GF-D8 (cell line): ENCODE data around the gene DMKN.
A peak's percentile ranks its signal among the peaks of the same experiment; 100 is the strongest.
"Not testable (repeated sequence)": the region's sequence is repeated elsewhere in the genome, so short reads cannot be mapped to it uniquely, and the experiment has no call there.

Experiments used
- DNase-seq: peaks from one replicate; lab custom pipeline; 2025; lab: John Stamatoyannopoulos, UW

DMKN gene

DNA sequence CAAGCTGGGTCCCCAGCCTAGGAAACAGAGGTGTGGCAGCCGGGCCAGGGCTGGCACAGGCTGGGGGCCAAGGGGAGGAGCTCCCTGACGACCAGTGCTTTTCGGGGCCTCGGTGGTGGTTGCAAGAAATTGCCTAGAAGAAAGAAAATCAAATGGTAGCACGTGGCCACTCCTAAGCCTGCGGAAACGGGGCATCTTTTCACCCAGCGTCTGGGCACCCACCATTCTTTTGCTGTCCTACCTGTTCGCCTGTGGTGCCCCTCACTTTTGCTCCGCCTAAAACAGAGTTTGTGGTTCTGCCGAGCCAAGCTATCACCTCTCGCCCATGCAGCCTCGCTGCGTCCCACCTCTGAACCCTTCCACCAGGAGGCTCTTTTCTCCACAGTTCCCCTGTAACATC, 16.0 kb downstream of the DMKN start:
- no peak for DNase-seq

DNA sequence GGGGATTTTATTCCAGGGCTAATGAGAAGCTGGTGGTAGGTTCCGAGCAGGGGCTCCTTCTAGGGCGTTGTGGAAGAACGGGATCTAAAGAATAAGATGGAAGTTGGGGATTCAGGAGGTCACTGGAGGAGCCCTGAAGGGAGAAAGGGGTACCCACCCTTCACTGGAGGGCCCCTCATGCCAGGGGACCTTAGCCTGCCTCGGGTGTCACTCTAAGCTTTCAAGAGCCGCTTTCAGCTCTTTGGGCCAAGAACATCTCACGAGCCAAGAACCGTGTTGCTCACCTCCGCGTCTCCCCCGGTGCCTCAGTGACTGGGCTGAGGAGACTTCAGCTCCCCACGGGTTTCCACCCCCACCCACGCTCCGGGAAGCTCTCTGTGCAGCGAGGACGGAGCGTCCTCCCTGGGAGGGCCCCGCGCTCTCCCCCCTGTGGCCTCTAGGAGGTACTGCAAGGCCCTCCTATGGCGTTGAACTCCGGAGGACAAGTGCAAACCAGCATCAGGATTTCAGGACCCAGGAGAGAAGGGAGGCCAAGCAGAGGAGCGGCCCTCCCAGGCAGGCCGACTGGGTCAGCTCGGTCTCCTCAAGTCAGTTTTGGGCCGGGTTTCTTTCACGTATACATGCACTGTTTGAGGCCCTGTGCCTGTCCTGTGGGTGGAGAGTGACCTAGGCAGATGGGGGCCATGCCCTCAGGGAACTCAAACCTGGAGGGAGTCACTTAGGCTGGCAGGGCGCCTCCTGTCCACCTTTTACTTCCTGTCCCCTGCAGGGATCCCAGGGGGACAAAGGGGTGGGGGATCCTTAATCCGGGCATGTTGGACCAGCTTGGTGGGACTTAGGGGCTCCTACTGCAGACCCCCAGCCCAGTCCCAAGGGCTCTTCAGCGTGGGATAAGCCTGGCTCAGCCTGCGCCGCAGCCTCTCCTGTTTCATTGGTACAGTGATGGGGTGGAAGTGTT, 18.1 kb downstream of the DMKN start:
- no peak for DNase-seq

DNA sequence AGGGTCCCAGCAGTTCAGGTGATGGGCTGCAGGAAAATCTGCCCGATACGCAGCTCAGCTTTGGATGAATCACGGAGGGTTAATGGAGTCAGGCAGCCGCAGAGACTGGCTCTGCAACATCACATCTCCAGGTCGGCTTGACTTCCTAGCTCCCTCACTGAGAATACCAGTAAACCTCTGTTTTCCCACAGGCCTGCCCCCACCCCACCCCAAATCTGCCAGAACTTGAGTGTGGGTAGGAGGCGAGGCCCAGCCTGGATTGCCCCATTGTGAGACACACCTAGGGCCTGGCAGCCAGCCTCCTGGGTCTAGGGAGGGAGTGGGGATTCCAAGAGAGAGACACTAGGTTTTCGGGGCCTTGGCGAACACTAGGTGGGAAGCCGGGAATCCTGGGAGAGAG, 19.5 kb downstream of the DMKN start:
- no peak for DNase-seq

DNA sequence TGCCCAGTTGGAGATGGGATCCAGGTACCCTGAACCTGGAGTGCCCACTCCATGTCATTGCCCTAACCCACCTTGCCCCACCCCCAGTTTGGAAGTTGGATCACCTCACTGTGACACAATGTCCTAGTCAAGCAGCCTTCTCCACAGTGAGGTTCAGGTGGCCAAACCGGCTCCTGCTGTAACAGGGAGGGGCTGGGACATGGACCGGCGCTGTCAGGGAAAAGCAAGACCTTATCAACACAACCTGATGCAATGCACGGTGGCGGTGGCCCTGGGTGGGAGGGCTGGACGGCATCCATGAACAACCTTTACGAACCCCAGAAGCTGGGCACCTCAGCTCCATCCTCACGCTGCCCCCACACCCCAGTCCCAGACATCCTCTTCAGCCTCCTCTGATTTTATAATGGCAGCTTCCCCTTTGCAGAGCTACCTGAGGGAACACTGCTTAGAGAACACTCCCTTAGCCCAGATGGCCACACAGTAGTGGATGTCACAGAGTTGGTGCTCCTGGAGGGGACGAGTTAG, 21.6 kb downstream of the DMKN start:
- DNase-seq, result no peak

DNA sequence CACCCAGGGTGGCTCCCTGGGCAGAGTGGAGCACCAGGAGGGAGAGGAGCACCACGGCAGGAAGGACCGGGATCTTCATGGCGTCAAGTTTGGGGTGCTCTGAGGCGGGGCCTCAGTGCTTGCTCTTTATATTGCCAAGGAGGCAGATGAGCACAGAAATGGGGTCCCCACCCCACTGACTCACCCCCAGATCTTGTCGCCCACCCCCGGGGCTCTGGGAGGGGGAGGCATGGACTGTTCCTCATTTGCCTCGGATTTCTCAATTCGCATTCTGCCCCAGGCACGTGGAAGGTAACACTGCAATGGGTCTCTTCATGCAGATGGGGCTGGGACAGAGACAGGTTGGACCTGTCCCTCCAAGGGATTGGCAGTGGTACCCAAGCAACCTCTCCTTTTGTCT, 23.1 kb downstream of the DMKN start, which contains the start of gene KRTDAP:
Gene KRTDAP, minus strand, starts transcription at position 101 of the 400 bp plus-strand sequence. Its CDS starts 22 bp downstream, at position 79.
- no peak for DNase-seq

DNA sequence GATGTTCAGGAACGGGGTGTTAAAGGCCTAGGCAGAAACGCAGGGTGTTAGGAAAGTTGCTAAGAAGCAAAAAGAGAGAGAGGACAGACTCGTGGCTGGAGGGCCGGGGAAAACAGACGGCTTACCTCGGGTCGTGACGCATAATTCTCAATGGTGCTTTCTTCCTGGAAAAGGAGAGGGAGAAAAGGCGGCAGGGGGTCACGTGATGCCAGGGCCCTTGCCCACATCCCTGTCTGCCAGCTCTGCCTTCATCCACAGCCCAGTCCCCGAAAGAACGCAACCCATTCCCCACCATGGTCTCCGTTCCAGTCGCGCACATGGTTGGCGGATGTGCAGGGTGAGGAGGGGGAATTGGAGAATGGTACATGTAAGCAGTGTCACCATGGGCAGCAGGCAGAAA, 24.8 kb downstream of the DMKN start:
- DNase-seq, result no peak

DNA sequence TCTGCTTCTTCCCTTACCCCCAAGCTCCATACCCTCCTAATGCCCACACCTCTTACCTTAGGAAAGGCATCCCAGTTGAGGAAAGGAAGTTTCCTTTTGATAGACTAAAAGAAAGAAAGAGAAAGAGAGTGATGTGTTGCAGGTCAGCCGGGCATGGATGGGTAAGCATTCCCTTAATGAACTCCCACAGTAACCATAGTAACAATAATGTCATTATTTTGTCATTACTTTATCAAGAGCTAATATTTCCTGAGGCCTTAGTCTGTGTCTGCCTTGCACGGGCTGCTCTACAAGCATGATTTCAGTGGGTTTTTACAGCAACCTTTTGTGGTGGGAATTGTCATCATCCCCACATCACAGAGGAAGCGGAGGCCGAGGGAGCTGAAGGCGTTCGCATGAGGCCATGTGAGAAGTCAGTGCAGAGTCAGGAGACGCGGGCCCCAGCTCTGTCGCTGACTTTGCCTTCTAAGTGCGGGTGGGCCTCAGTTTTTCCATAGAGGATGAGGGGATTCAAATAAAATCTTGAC, 25.7 kb downstream of the DMKN start:
- DNase-seq, result no peak

DNA sequence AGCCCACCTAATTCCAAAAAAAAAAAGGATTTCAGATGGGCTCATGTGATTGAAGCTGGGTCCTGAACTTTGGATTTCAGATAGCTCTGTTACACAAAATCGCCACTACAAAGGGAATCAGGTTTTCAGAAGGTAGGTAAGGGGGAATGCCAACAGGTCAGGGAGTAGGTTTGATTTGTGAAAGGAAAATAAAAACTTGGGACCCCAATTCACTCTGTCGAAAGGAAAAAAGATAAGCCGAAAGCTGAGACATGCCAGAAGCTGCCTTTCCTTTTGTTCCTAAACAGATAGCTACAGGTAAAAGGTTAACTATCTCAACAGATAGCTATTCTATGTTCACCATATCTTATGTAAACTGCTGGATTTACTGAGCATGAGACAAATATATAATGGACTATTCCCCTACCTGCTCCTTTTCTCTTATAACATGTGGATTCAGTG, 27.2 kb downstream of the DMKN start:
- no peak for DNase-seq

DNA sequence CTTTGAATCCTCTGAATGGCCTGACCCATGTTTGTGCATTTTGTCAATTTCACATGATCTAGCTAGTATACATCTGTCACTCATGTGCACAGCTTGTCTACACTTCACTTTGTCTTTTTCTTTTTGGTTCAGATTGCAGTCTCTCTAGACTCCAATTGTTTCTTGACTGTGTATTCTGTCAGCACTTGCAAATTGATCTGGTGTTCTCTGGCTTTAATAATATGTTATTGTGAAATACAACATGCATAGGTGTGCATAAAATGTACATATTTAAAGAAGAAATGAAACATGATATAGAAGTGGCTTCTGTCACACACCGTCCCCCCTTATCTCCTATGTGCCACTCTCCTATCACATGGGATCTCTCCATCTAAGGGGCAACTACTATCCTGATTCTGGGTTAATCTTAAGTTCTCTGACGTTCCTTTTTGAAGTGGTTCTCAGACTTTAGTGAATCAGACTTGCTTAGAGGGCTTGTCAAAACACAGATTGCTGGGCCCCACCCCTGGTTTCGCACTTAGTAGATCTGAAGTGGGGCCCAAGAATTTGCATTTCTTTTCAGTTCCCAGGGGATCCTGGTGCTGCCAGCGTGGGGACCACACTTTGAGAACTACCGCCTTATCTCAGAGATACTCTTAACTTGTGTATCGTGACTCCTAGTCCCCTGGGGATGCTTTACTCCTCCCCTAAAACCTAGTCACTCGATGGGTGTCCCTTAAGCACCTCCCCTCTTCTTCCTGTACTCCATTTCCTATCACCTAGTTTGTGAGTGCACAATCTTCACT, 29.0 kb downstream of the DMKN start:
- DNase-seq, result no peak

DNA sequence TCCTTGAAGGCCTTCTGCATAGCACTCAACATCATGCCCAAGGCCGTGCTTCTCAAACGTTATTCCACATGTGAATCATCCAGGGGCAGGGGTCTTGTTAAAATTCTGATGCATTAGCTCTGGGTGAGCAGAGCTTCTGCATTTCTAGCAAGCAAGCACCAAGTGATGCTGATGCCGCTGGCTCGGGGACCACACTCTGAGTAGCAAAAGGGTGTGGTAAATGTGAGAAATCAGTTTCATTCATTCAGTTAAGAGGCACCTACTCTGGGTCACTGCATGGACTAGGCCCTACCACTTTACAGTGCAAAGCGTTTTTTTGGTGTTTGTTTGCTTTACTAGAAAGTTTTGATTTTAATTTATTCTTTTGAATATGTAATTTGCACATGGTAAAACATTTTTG, 30.4 kb downstream of the DMKN start:
- DNase-seq, result no peak

DNA sequence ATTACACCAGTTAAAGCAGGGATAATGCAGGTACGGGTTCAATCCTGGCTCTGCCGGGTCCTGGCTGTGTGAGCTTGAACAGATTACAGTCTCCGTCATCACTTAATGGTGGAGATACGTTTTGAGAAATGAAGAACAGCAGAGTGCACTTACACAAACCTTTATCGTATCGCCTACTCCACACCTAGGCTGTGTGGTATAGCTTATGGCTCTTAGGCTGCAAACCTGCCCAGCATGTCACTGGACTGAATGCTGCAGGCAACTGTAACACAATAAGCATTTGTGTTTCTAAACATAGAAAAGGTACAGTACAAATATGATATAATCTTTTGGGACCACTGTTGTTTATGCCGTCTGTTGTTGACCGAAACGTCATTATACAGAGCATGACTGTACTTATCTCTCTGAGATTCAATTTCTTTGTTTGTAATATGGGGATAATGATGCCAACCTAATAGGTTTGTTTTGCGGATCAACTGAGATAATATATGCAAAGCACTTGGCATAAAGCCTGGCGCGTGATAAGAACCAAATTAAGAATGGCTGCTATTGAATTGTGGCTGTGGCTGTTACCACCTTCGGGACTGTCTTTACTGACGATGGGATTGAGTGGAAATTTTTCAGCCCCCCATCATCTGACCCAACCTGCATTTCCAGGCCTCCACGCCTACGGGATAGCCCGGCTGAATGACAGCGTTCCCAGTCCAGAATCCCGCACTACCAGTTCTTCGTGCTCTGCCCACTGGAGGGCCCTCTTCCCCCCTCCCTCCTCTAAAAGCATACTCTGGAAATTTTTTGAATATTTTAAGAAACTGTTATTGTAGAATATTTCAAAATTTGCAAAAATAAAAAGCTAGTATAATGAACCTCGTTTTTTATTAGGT, 34.4 kb downstream of the DMKN start:
- DNase-seq, result no peak

DNA sequence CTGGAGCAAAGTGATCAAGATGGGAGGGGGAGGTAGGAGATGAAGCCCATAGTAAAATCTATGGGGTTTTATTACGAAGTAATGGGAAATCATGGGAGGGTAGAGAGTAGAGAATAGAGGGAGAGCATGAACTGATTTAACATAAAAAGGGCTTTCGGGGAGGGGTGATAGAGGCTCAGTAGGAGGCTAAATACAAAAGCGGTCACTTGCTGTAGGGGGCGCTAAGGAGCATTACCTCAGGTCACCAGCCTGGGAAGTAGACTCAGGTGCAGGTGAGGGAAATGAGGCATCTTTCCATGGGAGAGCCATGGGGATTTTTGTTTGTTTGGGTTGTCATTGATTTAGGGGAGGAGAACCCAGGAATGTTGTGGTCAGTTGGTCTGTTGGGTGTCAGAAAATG, 37.3 kb downstream of the DMKN start:
- DNase-seq, result no peak

DNA sequence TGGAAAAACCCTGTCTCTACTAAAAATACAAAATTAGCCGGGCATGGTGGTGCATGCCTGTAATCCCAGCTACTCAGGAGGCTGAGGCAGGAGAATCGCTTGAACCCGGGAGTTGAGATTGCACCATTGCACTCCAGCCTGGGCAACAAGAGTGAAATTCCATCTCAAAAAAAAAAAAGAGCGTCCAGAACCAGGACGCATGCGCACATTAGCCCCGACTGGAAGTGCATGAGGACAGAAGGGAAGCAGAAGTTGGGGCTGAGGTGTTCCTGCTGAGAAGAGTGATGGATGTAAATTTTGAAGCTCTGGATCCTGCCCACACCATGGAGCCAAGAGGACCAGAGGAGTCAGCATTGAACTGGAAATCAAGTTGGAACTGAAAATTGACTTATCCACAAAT, 38.9 kb downstream of the DMKN start:
- not testable (repeated sequence) for DNase-seq

DNA sequence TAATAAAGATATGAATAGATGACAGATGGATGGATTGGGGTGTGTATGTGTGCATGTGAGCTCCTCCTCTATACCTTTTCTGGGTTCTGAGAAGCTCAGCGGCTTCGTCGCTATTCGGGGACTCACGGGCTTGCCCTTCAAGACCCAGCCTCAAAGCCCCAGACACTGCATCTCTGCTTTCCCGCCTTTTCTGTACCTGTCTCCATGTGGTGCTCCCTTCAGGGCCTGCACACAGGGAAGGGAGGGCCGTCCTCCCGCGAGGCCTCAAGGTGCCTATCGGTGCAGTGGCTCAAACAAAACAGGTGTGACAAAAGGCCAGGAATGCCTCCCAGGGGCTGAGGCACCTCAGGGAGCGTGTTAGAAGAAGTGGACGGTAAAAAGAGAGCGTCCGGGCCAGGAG, 39.3 kb downstream of the DMKN start:
- DNase-seq, result no peak

DNA sequence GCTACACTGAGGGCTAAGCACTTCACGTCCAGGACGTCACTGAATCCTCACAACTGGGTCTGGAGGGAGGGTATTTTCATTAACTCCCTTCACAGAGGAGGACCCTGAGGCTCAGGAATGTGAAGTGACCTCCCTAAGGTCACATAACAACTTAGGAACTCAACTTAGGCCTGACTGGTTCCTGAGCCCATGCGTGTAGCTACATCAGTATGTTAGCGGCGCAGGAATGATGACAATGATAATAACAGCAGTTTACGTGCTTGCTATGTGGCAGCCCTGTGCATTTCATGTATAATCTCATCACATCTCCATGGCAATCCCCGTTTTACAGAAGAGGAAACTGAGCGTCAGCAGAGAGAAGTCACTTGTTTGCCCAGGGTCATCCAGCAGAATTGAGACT, 41.5 kb downstream of the DMKN start:
- DNase-seq, result no peak

DNA sequence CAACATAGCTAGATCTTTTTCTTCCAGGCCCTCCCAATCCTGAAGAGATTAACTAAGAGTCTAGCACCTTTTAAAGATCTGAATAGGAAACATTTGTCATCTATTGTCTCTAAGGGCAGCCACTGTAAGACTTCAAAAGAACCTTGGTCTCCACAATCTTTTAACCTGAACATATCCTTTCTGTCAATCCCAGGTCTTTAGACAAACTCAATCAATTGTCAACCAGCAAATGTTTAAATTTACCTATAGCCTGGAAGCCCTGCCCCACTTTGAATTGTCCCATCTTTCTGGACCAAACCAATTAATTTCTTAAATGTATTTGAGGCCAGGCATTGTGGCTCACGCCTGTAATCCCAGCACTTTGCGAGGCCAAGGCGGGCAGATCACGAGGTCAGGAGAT, 42.4 kb downstream of the DMKN start:
- not testable (repeated sequence) for DNase-seq

DNA sequence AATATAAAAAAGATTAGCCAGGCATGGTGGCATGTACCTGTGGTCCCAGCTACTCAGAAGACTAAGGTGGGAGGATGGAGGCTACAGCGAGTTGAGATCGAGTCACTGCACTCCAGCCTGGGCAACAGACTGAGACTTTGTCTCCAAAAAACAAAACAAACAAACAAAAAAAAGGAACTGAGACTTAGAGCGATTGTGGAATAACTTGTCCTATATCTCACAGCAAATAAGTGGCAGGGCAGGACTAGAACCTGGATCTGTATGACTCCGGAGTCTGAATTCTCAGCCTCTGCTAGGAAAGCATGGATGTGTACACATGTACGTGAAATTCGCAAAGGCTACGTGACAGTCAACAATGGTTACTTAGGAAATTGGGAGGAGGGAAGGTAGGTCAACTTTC, 43.3 kb downstream of the DMKN start:
- no peak for DNase-seq

DNA sequence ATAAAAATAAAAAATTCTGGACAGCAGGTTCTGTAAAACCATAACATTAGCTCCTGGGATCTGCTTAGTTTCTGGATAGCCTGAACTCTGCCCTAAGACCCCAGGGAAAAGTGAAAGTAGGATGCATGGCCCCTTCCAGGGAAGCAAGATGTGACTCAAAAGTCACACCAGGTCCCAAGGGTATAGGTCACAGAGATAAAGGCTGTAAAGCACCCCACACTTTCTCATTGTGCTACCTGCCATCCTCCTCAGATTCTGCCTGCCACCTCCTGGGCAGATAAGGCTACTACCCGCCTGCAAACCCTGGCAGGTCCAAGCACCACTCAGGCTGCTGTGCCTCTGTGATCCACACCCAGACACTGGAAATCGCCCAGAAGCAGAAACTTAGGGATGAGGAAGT, 44.8 kb downstream of the DMKN start:
- DNase-seq, result peak; percentile 34

DNA sequence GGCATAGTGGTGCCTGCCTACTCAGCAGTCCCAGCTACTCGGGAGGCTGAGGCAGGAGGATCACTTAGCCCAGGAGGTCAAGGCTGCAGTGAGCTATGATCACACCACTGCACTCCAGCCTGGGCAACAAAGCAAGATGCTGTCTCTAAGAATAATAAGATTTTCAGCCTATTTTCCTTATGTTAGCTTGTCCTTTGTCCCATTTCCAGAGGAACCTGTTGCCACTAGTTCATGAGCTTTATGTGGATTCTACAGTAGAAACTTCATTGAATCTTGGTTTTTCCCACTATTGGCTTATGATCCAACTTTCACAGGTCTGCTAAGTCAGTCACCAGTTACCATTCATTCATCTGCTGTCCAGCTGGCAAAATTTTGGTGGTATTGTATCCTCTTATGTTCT, 47.2 kb downstream of the DMKN start:
- no peak for DNase-seq

DNA sequence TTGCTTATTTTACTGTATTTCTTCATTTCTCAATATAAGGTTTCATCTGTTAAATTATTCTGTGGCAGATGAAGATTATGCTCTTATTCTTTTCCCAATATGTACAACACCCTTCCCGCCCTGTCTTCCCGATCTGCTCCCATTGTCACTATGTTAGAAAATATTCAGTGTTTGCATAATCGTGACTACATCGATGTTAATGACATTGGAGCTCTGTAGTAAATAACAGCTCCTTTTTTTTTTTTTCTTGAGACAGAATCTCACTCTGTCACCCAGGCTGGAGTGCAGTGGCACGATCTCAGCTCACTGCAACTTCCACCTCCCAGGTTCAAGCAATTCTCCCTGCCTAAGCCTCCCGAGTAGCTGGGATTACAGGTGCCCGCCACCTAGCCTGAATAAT, 50.5 kb downstream of the DMKN start:
- DNase-seq, result not testable (repeated sequence)

DNA sequence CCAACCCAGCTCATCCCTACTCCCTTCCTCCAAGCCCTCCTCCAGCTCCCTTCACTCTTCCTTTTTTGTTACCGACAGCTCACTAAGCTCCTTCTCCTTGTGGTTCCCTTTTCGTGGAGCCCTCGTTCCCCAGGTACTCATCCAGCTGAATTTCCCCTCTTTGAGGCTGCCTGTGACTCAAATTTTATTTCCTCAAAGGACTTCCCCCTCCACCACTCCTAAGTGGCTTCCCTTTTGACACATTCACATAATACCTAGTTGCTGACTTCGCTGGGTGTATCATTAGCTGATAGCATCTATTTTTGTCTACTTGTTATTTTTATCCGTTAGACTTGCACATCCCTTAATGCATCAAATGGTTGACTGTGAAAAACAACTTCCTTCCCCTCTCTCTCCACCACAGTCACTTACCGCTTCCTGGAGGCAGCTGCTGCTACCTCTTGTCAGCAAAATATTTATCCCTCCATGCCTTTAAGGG, 50.9 kb downstream of the DMKN start:
- DNase-seq, result peak; percentile 97
